Anterior cingulate cortex (tissue), 58 donors: ENCODE data around the gene EPHX1.
"Not testable (repeated sequence)": the region's sequence is repeated elsewhere in the genome, so short reads cannot be mapped to it uniquely, and the experiment has no call there.

ENCODE experiments used
- DNase-seq, 58 donors: peaks; one replicate each; lab custom pipeline; 2025; lab: John Stamatoyannopoulos, UW

The EPHX1 gene

GRCh38 chr1:225815090-225815489 lies 5.2 kb downstream of the EPHX1 start:
- not testable (repeated sequence) for DNase-seq

GRCh38 chr1:225815526-225816178 lies 5.7 kb downstream of the EPHX1 start:
- no peak for DNase-seq

GRCh38 chr1:225816643-225817538 lies 7.0 kb downstream of the EPHX1 start:
- DNase-seq, result peak in 10 of 58 donors; percentile 36 to 77 (median 62)

GRCh38 chr1:225817611-225818061 lies 7.7 kb downstream of the EPHX1 start:
- peak in 54 of 58 donors; percentile 19 to 92 (median 77) for DNase-seq

DNA sequence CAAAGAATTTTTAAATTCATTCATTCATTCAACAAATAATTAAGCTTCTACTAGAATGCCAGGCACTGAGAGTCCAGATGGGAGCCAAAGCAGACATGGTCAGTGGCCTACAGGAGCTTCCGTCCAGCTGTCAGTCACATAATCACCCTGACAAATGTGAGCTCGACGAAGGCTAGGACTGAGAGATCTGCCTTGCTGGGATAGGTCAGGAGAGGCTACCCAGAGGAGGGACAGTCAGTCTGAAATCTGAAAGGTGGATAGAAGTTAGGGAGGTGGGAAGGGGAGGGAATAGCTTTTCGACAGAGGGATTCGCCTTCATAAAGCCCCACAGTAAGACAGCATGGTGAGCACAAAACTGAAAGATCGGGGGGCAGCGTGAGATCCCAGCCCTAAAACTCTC lies 8.3 kb downstream of the EPHX1 start:
- DNase-seq, result no peak

GRCh38 chr1:225819346-225820192 lies 9.6 kb downstream of the EPHX1 start:
- no peak for DNase-seq

DNA sequence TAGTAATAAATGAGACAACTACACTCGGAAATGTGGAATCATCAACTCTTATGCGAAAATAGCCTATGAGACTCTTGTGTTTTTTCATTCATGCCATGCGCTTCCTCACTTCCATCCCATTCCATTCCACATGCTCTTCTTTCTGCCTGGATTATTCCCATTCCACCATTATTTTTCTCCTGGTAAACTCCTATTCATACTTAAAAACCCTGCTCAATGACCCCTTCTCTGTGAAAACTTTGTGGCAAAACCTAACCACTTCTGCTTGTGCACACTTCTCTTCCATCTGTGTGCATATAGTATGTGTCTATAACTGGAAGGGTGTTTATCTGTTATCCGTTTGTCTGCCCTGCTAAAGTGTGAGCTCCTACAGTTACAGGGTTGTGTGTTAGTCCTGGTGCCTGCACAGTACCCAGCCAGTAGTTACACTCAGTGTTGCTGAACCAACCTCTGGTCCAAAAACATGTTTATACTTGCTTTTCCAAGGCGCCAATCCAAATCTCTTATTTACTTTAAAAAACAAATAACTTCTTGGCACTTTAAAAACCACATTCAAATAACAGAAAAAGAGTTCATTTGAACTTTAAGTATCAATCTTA lies 10.7 kb downstream of the EPHX1 start:
- no peak for DNase-seq

GRCh38 chr1:225822655-225823403 lies 12.9 kb downstream of the EPHX1 start:
- no peak for DNase-seq

DNA sequence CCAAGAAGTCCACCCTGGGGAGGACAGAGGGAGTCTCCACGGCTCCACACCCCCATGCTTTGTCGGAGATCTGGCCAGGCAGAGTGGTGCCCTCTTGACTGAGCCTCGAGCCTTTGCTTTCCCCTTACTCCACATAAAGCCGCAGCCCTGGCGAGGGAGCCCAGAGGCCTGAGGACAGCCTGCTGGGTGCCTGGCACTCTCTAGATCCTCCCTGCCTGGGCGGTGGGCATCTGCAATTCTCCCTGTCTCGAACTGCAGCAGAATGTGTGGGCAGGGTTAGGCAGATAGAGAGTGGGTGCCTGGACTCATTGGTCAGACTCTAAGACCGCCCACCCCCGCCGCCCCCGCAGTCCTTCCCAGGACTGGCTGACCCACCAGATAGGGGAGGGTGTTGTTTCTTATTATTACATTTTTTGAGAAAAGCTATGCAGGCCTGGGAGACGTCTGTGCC lies 13.9 kb downstream of the EPHX1 start:
- no peak for DNase-seq

- no peak for DNase-seq
Measured at GRCh38 chr1:225824533-225824941, 14.6 kb downstream of the EPHX1 start.

DNA sequence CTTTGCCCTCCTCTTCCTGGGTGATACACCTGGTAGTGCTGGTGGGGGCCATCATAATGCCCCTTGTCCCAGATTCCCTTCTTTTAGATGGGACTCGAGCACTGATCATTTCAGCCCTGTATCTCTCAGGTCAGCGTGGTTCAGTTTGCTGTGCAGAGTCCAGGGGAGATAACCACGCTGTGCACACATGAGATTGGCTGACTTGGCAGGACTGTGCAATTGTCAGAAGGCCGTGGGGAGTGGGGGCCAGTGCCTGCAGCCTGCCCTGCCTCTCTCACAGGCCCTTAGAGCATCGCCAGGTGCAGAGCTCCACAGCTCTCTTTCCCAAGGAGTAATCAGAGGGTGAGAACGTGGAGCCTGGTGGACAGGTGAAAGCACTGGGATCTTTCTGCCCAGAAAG lies 15.2 kb downstream of the EPHX1 start:
- DNase-seq, result no peak

- DNase-seq, result no peak
Measured at GRCh38 chr1:225825607-225826007, 15.7 kb downstream of the EPHX1 start.

DNA sequence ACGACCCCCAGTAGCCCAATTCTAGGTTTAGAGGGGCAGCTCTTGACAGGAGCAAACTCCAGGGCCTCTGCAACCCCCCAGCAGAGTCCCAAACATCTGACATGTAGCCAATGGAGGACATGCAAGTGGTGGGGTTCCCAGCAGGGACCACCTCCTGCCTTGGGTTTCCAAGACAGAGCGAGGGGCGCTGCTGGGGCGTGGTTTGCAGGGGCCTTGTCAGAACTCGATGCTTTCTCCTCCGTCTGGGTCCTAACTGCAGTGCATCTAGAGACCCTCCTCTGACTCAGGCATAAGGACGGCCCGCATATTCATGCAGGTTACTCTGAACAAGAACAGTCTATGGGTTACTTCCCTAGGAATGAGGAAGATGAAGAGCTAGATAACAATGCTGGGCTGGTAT lies 17.2 kb downstream of the EPHX1 start:
- DNase-seq, result no peak

GRCh38 chr1:225828706-225829345 lies 18.9 kb downstream of the EPHX1 start:
- no peak for DNase-seq

- no peak for DNase-seq
Measured at GRCh38 chr1:225830841-225831240, 20.9 kb downstream of the EPHX1 start.

DNA sequence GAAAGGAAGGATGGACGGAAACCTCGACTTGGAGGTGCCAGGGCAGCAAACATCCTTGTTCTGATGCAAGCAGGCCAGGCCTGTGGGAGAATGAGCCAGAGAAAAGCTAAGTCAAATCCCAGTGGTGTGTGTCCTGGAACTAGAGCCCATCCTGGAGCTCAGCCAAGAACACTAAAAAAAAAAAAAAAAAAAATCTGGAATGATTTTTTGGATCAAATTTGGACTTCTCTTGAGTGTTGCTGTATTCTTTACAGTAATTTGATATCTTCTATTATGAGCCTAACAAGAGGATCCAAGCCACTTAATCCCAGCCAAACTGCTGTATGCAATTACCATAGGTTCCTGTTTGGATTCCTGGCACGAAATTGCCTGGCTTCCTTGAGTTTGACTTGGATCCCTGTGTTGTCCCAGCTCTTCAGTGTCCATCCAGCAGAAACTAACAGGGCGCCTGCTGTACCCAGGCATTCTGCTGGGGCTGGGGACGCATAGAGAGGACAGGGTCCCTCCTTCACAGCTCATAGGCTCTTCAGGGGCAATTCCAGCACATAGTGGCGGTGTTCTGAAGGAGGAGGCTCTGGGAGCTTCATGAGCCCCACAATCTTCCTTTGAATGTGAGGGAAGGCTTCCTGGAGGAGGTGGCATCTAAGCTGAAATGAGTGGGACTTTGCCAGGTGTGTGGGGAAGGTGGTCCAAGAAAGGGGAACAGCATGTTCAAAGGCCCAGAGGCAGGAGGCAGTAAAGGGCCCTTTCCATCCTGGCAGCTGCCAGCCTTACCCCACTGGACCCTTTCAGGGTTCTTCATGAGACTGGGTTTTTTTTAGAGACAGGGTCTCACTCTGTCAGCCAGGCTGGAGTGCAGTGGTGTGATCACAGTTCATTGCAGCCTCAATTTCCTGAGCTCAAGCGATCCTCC lies 24.7 kb downstream of the EPHX1 start:
- peak in 9 of 58 donors; percentile 16 to 64 (median 32) for DNase-seq

DNA sequence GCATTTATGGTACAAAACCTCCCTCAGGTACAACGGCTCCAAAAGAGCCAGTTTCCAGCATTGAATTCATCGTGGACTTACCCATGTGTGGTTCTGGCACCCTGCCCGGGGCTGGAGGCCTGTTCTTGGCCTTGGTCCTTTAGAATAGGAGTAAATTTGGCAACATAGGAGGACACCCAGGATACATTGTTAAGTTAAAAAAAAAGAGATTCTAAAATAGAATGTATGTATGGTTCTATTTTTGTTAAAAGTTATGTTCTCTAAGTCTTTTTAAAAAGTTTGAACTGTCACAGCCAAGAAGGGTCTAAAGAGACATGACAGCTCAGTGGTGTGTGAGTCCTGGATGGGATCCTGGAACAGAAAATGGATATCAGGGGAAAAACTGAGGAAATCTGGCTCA lies 25.9 kb downstream of the EPHX1 start:
- DNase-seq, result peak in 6 of 58 donors; percentile 10 to 69 (median 28)

DNA sequence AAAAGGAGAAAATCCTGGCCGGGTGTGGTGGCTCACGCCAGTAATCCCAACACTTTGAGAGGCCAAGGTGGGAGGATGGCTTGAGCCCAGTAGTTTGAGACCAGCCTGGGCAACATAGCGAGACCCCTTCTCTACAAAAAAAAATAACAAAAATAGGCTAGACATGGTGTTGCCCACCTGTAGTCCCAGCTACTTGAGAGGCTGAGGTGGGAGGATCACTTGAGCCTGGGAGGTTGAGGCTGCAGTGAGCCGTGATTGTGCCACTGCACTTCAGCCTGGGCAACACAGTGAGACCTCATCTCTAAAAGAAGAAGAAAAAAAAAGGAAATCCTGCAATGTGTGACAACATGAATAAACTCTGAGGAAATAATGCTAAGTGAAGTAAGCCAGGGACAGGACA lies 26.4 kb downstream of the EPHX1 start:
- not testable (repeated sequence) for DNase-seq
